Fibroblast of the aortic adventitia (primary cell): Measurements from ENCODE around the gene FURIN. TPM values are rescaled to one million over a fixed set of nuclear protein-coding genes. Genes with fewer than 3 reads are reported as not detected.

Source experiments
- DNase-seq: peaks from one replicate; pipeline ENCODE4 v3.0.0-alpha.2; 2010; ENCODE audit warnings: low read depth
- H3K4me3 ChIP-seq: 2 replicates; pipeline ENCODE4 v1.5.1; 2011; ENCODE audit warnings: low read depth, mild to moderate bottlenecking, control low read depth, low read length, moderate library complexity
- CTCF ChIP-seq: IDR thresholded peaks from 2 replicates; pipeline ENCODE4 v1.5.1; 2011; ENCODE audit warnings: mild to moderate bottlenecking, low read length, control low read depth, inconsistent platforms; ENCODE audit not compliant: insufficient read depth
- total RNA-seq: library from RNA; depleted of rRNA; stranded (reverse); fragments of >200 nt; gene quantifications from 2 replicates; pipeline ENCODE4 v1.2.3, GENCODE V29; 2012; ENCODE audit warnings: low replicate concordance

The FURIN gene
- total RNA-seq, 1 donor: 45.0 TPM

DNA sequence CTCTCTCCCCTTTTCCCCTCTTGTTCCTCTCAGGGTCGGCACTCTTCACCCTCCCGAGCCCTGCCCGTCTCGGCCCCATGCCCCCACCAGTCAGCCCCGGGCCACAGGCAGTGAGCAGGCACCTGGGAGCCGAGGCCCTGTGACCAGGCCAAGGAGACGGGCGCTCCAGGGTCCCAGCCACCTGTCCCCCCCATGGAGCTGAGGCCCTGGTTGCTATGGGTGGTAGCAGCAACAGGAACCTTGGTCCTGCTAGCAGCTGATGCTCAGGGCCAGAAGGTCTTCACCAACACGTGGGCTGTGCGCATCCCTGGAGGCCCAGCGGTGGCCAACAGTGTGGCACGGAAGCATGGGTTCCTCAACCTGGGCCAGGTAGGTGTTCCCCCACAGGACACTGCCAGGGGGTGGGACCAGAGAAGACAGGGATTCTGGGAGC, 7.2 kb downstream of the FURIN start:
- DNase-seq: no peak
- TF ChIP-seq CTCF: no peak
- H3K4me3 ChIP-seq: no peak overlapping the region

DNA sequence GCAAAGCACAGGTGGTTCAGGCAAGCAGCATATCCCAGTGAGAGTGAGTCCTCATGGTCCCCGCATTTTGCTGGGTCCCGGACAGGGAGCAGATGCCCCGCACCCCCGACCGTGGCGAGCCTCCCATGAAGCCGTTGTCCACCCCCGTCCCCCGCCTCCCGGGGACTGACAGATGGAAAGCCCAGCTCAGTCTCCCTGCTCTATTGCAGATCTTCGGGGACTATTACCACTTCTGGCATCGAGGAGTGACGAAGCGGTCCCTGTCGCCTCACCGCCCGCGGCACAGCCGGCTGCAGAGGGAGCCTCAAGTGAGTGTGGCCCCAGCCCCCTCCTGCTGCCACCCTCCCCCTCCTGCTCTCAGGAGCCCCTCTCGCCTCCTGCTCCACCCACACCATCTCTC, 7.7 kb downstream of the FURIN start:
- no peak for DNase-seq
- TF ChIP-seq CTCF: no peak
- no peak overlapping the region for H3K4me3 ChIP-seq

DNA sequence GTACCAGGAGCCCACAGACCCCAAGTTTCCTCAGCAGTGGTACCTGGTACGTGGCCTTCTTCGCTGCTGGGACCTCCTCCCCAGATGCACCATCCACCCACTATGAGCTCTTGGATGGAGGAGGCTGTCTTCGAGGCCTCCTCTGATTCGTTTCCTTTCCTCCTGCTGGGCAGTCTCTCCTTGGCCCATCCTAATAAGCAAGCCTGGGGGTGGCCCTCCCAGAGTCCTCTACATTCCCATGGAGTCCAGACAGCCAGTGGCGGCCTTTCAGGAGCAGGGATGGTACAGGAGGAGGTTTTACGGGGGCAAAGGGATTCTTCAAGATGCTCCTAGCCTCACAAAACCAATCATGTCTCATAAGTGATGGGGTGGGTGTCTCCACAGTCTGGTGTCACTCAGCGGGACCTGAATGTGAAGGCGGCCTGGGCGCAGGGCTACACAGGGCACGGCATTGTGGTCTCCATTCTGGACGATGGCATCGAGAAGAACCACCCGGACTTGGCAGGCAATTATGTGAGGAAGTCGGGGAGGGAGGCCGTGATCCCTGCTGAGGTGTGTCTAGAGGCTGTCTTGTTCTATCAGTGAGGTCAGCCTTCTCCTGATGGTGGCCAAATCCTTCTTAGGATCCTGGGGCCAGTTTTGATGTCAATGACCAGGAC, 8.3 kb downstream of the FURIN start:
- no peak overlapping the region for H3K4me3 ChIP-seq
- no peak for TF ChIP-seq CTCF
- no peak for DNase-seq

GRCh38 chr15:90877315-90877714, 8.9 kb downstream of the FURIN start:
- no peak overlapping the region for H3K4me3 ChIP-seq
- DNase-seq: no peak
- TF ChIP-seq CTCF: no peak

- no peak for DNase-seq
- no peak overlapping the region for H3K4me3 ChIP-seq
- TF ChIP-seq CTCF: no peak
Measured at GRCh38 chr15:90877996-90878395, 9.6 kb downstream of the FURIN start.

- no peak for TF ChIP-seq CTCF
Measured at GRCh38 chr15:90878660-90879059, 10.3 kb downstream of the FURIN start.

More at GRCh38 chr15:90878660-90879059, 10.3 kb downstream of the FURIN start:
- no peak for DNase-seq
- no peak overlapping the region for H3K4me3 ChIP-seq
